GM19372 (cell line): ENCODE measurements around the gene DOCK8.
"Not testable (repeated sequence)": the region's sequence is repeated elsewhere in the genome, so short reads cannot be mapped to it uniquely, and the experiment has no call there.

Experiments
- ATAC-seq: cut with Tn5 transposase; IDR thresholded peaks from one replicate; pipeline ENCODE4 v1.9.1; 2021; ENCODE audit warnings: mild to moderate bottlenecking, low read depth, moderate library complexity; ENCODE audit not compliant: unreplicated experiment

The DOCK8 gene

GRCh38 chr9:214648-215493 is at the start of gene DOCK8:
TSS of gene DOCK8 (plus strand) at chr9:214865. CDS start at chr9:214977, 112 bp downstream.
- peak; percentile 83 for ATAC-seq

DNA sequence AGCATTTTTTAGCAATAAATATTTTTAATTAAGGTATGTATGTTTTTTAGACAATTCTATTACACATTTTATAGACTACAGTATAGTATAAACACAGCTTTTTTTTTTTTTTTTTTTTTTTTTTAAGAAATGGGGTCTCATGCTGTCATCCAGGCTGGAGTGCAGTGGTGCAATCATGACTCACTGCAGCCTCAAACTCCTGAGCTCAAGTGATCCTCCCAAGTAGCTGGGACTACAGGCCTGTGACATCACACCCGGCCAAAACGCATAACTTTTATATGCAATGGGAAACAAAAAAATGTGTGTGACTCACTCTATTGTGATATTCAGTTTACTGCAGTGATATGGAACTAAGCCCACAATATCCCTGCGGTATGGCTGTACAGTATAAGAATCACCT is 44.9 kb upstream of the DOCK8 start:
- not testable (repeated sequence) for ATAC-seq

DNA sequence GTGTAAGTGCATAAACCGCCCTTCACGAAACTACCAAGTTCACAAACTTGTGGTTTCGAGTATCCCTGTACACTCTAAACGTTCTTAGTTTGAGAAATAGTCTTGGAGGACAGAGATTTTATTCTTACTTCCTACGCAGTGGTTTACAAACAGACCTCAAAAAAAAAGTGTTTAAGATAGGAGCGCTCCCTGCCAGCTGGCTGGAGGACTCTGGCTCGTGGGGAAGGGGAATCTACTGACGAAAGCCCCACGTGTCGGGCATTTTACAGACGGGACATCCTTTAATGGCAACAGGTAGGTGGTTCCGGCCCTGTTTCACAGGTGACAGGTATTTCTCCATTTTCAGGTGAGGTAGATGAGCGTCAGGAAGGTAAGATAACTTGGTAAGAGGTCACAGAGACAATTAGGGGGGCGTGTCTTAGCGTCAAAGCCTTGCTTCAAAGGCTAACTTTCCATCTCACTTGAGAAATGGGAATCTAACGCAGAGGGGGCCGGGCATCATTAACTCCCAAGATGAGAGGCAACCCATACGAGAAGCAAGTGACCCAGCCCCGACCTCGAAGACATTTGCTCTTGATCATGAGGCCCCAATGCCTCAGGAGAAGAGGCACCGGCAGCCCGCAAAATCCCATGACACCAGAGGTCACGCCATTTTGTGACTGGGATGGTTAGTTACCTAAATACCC is 36.4 kb upstream of the DOCK8 start:
- ATAC-seq = not testable (repeated sequence)

DNA sequence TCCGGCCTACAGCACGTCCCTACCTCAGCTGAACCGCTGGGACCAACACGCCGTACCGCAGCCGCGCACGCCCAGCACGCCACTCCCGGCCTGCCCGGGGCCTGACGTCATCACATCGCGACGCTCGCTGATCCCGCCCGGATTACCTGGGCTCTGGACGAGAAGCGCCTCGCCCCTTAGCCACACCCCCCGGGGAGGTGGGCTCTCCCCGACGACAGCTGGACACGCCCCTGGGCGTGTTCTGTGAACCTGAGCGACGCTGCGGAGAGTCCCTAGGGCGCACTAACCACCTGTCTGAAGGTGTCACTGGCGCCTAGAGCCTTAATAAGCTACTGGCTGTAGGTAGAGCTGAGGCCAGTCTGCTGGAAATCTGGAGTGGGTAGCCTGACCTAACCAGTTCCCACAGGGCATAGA is 35.7 kb upstream of the DOCK8 start, which contains the start of gene ZNG1A:
TSS of gene ZNG1A (minus strand) at position 87 of the 414 bp plus-strand sequence. CDS start 87 bp downstream, outside the sequence.
- ATAC-seq = not testable (repeated sequence)

- not testable (repeated sequence) for ATAC-seq
Observed at GRCh38 chr9:199601-200000, 15.1 kb upstream of the DOCK8 start.

- ATAC-seq = no peak
Observed at GRCh38 chr9:206481-206880, 8.2 kb upstream of the DOCK8 start.

DNA sequence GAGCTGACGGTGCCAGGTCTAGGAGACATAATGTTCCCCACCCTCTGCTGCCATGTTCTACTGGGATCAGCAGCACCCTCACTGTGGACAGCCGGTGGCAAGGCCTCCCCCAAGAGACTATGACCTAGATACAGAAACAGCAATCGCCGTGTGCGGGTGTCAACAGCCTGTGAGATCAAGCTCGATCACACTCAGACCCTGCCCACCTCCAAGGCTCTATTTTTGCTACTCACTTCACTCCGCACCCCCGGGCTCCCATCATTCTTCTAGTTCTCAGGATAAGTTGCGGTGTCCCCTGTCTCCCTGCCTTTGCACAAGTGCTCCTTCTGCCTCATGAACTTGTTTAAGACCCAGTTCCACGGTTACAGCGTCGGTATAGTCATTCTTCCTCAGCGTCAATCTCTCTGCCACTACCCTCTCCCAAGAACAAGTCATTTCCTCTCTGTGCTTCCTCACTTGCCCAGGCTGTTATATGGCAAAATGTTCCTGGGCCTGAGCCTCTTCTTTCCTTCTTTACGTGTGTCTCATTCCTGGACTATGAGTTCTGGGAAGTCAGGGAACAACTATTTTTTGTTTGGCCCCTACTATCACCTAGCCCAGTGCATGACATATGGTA is 5.4 kb upstream of the DOCK8 start:
- ATAC-seq = no peak

DNA sequence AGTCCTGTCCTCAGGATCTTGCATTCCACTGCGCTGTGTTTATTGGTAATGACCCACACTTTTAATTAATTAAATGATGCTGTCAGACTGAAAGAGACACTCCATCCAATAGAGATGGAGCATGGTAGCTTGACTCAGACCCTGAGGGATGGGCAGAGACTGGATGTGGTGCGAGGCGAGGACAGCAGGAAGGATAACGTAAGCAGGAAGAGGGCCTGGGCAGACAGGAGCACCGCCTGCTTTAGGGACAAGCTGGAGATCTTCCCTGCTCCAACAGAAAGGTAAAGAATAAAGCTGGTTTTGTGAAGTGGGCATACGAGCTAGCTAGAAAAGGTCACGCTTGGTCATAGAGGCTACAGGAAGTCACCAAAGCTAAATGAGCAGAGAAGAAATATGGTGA is 3.6 kb upstream of the DOCK8 start:
- ATAC-seq = no peak

DNA sequence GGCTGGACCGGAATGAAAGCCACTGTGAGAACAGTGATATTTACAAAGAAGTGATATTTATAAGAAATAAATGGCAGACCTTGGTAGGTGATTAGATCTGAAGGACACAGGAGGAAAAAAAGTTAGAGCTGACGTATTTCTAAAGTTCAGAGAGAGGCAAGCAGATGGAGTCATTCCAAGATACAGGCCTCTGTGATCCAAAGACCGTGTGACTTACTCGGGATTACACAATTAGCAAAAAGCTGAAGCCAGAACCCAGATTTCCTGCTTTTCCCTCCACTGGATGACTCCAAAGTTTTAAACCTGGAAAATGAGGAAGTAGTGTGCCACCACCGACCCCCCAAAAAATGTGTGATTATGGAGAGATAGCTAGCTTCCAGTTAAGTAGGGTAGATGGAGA is 3.1 kb upstream of the DOCK8 start:
- ATAC-seq = no peak

DNA sequence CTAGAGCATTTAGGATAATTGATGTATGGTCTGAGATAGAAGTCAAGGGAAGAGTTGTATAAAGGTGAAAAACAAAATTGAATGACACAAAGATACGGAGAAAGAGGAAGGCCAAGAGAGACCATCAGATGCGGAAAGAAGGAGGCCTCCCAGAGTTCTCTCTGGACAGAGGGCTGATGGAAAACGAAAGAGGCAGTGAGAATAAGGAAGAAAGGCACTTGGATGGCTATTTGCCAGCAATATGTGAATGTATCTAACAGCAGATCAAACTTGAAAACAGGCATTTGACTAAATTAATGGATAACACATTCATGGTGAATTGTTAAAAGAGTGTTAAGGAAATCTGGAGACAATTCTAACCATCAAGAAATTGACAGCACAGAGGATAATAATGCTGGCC is 2.4 kb upstream of the DOCK8 start:
- no peak for ATAC-seq

DNA sequence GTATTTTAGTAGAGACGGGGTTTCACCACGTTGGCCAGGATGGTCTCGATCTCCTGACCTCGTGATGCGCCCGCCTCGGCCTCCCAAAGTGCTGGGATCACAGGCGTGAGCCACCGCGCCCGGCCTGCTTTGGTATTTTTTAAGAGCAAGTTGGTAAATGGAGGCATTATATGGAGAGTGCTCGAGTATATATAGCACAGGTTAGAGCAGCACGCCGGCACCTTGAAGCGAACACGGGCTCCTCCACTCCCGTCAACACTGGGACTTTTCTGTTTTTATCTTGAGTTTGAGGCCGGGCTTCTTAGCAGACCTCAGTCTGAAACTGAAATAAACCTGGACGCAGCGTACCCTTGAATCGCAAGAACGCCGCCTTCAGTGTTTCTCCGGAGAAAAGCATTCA is 764 bp upstream of the DOCK8 start:
- not testable (repeated sequence) for ATAC-seq

DNA sequence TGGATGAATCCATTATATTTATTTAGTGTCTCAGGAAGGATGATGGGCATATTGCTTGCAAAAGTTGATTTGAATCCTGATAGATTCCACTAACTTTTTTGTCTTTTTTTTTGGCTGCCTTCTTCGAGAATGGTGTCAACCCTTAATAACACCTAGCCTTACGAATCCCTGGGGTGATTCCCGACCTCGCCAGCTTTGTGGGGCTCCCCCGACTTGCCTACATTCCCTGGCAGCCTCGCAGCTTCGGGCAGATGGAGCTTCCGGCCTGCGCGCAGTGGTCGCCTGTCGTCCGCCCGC is 366 bp upstream of the DOCK8 start:
- no peak for ATAC-seq

DNA sequence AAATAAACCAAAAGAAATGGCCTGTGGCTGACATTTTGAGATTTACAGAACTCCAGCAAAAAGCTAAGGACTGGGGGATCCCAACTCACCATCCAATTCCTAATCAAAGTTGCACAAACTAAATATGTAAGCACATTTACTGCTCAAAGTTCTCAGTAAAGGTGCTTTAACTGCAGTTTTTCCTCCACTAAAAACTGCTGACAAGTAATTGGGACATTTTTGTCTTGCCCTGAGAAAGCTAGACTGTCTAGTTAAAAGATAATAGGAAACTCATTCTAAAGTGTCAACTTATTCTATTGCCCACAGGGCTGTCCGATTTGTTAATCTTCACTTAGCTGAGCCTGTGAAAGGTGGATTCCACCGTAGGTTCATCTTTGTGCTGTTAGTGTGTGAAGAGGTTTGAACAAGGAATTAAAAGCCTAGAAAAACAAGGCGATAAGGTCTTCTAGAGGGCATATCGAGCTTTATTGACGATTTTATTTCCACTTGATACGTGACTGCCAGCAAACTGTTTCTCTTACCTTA is 1.0 kb downstream of the DOCK8 start:
- no peak for ATAC-seq

GRCh38 chr9:216866-217265 is 2.2 kb downstream of the DOCK8 start:
- ATAC-seq = no peak

DNA sequence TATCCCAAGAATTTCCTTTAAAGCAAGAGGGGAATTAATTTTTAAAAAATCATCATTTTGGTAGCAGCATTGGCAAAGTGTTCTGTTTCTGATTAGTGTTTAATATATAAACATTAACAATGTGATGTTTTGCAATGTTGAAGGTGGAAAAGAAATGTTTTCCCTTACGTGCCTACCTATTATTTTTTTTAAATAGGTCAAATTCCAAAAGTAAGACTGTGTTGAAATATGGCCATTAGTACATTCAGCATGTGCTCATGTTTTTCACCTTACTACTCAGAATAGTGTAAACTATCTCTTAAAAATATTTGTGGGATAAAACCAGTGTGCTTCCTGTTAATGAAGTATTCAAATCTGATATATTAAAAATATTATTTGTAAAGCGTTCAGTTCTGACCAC is 3.3 kb downstream of the DOCK8 start:
- no peak for ATAC-seq

DNA sequence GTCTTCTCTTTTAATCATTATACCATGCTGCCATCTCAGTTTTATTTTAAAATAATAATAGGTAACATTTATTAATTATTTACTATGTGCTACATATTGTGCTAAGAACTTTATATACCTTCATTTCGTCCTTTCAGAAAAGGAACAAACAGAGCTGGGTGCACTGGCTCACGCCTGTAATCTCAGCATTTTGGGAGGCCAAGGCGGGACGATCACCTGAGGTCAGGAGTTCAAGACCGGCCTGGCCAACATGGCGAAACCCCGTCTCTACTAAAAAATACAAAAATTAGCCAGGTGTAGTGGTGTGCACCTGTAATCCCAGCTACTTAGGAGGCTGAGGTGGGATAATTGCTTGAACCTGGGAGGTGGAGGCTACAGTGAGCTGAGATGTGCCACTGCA is 4.4 kb downstream of the DOCK8 start:
- ATAC-seq = not testable (repeated sequence)

GRCh38 chr9:219670-220365 is 5.2 kb downstream of the DOCK8 start:
- ATAC-seq = no peak

- no peak for ATAC-seq
Observed at GRCh38 chr9:221989-222776, 7.5 kb downstream of the DOCK8 start.

DNA sequence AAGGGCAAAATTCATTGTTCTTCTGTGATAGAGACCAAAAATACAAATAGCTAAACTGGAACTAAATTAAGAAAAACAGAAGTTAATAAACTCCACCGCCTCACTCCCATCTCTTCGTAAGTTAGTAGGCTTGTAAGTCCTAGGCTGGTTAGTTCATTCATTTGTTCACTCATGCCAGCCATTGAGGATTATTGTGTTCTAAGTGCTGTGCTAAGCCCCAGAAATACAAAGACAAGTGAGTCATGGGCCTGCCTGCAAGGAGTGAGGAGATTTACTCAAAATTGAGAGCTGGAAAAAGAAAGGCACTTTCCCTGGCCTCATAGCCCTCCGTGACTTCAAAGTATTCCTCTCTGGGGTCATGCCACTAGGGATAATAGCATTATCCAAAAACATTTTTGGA is 8.5 kb downstream of the DOCK8 start:
- no peak for ATAC-seq

DNA sequence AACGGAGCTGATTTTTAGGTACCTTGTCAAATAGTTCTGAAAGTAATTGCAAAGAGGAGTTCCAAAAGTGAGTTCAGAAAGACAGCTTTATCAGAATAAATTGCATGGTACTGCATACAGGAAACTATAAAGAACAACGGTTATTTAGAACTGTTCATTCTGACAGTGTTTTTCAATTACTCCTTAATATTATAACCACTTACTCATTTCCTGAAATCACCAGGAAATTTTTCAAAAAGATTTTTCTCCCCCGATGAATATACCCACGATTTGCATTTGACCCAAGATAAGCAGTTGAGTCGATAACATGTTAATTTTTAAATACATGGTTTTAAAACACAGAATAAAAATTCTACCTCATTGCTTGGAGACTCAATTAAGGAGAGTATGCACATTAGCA is 9.4 kb downstream of the DOCK8 start:
- ATAC-seq = no peak
